OCI-LY1 (cell line): ENCODE measurements around the gene CFD.

Source experiments
- CTCF ChIP-seq: fragments of 200-600 bp; sonication (generic), shearing (Covaris generic); IDR thresholded peaks from 2 replicates; pipeline ENCODE4 v1.5.1; 2017; ENCODE audit warnings: mild to moderate bottlenecking, antibody characterized with exemption, low read length, moderate library complexity, mixed read lengths
- EZH2 ChIP-seq: fragments of 200-600 bp; sonication (generic), shearing (Covaris generic); IDR thresholded peaks from 2 replicates; pipeline ENCODE4 v1.8.0; 2017; ENCODE audit warnings: borderline replicate concordance, mixed run types, mild to moderate bottlenecking, antibody characterized with exemption, low read length, moderate library complexity, mixed read lengths

GRCh38 chr19:824885-825284 lies 34.6 kb upstream of the CFD start:
- TF ChIP-seq CTCF (no peak), EZH2 (no peak)
